Measurements from ENCODE around the gene CDK9.
"Not testable (repeated sequence)": the region's sequence is repeated elsewhere in the genome, so short reads cannot be mapped to it uniquely, and the experiment has no call there.

GRCh38 chr9:127836561-127836960 is 50.7 kb downstream of the CDK9 start:
- TF ChIP-seq CTCF (conservative IDR thresholded peaks at IDR 0.05; ENCODE audit: low read depth, low read length); ELK1 (IDR thresholded peaks at IDR 0.05; ENCODE audit: borderline replicate concordance, low read depth, low read length); POLR2A (IDR thresholded peaks at IDR 0.05; ENCODE audit: low read depth, low read length); SMC3 (IDR thresholded peaks at IDR 0.05; ENCODE audit: low read depth, low read length); RCOR1 (IDR thresholded peaks at IDR 0.05; ENCODE audit: insufficient replicate concordance, low read length); USF2 (IDR thresholded peaks at IDR 0.05; ENCODE audit: low read depth, low read length); NFE2L2 (IDR thresholded peaks at IDR 0.05; ENCODE audit: low read depth, low read length): not testable (repeated sequence)
